ENCODE results near the gene DCTN2.
"Not testable (repeated sequence)": the region's sequence is repeated elsewhere in the genome, so short reads cannot be mapped to it uniquely, and the experiment has no call there.

GRCh38 chr12:57570438-57570837 lies 23.4 kb upstream of the DCTN2 start:
- TF ChIP-seq POLR2AphosphoS5, EP300 (IDR thresholded peaks at IDR 0.05): not testable (repeated sequence)
- TF ChIP-seq, protein P1, sequence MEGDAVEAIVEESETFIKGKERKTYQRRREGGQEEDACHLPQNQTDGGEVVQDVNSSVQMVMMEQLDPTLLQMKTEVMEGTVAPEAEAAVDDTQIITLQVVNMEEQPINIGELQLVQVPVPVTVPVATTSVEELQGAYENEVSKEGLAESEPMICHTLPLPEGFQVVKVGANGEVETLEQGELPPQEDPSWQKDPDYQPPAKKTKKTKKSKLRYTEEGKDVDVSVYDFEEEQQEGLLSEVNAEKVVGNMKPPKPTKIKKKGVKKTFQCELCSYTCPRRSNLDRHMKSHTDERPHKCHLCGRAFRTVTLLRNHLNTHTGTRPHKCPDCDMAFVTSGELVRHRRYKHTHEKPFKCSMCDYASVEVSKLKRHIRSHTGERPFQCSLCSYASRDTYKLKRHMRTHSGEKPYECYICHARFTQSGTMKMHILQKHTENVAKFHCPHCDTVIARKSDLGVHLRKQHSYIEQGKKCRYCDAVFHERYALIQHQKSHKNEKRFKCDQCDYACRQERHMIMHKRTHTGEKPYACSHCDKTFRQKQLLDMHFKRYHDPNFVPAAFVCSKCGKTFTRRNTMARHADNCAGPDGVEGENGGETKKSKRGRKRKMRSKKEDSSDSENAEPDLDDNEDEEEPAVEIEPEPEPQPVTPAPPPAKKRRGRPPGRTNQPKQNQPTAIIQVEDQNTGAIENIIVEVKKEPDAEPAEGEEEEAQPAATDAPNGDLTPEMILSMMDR (IDR thresholded peaks at IDR 0.05), result not testable (repeated sequence)
